HG03108 (cell line): ENCODE data around the gene ZNF407.

ENCODE experiments used
- ATAC-seq: cut with Tn5 transposase; IDR thresholded peaks from one replicate; pipeline ENCODE4 v1.9.1; 2021; ENCODE audit warnings: moderate library complexity; ENCODE audit not compliant: unreplicated experiment

The ZNF407 gene

DNA sequence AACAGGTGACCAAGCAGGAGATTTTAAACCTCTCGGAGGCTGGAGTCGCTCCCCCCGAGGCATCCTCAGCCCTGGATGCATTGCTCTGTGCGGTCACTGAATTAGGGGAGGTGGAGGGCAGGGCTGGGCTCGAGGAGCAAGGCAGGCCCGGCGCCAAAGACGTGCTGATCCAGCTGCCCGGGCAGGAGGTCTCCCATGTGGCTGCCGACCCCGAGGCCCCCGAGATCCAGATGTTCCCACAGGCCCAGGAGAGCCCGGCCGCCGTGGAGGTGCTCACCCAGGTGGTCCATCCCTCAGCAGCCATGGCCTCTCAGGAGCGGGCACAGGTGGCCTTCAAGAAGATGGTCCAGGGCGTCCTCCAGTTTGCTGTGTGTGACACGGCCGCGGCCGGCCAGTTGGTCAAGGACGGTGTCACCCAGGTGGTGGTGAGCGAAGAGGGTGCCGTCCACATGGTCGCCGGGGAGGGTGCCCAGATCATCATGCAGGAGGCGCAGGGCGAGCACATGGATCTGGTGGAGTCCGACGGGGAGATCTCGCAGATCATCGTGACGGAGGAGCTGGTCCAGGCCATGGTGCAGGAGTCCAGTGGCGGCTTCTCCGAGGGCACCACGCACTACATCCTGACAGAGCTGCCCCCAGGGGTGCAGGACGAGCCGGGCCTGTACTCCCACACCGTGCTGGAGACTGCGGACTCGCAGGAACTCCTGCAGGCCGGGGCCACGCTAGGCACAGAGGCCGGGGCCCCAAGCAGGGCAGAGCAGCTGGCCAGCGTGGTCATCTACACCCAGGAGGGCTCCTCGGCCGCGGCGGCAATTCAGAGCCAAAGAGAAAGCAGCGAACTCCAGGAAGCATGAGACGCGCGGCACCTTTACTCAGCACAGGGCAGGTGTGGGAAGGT is 466.2 kb downstream of the ZNF407 start:
- ATAC-seq: no peak

DNA sequence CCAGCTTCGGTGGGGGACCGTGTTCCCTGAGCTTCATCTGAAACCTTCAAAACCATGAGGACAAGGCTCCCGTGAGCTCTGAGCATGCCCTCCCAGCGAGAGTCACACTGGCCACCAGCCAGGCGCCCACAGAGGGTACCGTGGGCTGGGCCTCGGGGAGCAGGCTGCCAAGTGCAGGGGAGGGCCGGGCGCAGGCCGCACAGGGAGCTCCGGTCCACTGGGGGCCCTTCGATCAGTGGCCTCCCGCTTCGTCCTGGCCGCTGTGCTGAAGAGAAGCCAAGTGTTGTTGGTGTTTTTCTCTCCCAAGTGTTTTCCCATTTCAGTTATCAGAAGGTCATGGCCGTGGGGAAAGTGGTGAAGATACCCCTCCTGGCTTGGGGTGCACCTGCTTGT is 466.8 kb downstream of the ZNF407 start:
- no peak for ATAC-seq

DNA sequence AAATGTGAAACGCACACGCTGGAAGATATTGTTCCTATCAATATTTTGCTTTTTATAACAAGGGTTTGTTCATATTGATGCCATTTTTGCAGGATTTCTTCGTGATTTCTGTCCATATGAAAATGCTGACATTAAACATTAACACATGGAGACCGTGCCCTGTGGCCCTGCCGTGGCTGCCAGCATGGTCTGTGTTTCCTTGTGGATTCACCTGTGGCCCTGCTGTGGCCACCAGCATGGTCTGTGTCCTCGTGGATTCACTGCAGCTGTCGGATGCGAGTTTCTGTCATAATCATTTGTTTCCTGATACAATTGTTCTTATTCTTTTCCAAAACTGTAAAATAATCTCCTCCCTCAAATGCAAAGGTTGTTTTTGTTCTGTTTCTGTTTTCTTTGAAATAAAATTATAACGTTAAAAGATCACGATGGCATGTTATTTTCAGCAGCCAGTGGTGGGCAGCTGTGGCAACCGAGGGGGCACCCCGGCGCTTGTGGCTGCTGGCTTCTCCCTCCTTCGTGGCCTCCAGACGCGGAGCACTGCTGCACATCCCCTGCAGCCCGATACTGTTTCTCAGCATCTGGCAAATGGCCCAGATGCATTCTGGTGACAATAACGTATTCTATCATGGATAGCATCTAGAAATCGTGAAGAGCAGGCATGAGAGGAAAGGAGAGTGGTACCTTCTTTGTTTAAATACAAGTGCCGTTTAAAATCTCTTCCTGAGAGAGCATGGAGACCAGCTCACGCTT is 467.8 kb downstream of the ZNF407 start:
- no peak for ATAC-seq

DNA sequence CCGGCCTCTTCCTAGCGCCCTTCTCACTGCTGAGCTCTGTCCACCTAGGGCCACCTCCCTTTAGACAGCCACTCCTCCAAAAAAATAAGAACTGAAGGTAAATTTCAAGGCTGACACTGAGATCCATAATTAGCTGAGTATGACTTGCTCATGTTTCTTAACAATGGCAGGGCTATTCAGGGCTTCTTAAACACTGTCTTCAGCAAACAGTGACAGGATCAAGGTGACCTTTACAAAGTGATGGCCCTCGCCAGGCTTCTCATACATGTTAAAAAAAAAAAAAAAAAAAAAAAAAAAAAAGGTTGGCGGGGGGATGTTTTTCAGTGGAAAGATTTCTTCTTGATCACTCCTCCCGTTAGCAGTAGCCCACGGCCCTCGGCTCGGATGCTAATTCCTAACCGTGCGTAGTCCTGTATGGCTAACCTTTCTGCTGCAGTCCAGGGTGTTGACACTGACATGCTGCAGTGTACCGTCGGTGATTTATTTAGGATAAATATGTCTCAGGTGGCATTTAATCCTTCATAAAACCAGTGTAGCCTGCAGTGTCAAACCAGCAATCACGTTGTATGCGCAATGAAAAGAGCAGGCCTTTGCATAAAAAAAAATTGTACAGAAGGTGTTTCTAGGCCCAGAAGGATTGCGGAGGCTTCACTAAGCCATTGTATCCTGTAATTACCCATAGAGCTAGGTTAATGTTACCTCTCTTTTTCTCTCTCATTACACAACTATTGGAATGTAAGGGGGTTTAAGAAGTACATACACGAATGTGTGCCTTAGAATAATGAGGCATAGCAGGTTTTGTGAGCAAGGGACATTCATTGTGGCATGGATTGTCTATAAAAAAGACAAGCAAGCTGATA is 468.6 kb downstream of the ZNF407 start:
- no peak for ATAC-seq

DNA sequence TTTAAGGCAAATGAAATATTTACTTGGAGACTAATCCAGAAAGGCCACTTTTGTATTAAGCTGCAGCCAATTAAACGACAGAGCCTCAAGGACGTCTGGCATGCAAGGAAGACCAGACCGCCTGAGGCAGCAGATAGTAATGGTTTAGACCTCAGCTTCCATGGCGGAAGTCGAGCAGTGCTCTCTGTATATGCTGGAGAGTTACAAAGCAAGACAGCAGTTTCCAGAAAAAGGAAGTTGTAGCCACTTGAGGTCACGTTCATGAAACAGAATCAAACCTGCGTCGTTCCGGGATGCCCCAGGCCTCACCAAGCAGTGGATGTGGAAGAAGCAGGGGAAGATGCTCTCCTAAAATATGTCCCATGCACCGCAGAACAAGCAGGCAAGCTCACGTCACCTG is 469.3 kb downstream of the ZNF407 start:
- ATAC-seq: no peak

DNA sequence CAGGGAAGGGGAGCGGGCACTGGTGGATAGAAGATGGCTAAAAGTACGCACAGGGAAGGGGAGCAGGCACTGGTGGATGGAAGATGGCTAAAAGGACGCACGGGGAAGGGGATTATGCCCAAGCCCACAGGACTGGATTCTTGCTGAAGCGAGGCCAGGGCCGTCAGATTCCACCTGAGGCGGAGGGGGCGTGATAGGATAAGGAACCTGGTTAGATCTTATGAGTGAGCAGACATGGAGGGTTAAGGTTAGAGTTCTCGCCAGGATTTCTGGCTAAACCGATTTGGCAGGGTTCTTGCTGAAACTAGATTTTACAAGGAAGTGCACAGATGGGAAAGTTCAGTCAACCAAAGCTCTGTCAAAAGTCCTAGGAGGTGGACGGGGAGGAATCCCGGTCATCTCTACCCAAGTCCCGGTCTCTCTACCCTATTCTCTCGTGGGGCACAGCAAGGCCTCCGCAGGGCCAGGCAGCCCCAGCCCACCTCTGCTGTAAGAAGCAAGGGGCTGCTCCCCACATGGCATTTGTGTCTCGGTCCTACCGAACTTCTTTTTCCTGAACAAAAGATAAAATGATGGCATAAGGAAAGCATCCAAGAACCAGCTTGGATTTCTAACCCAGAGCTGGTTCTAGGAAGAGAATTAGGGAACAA is 470.5 kb downstream of the ZNF407 start:
- no peak for ATAC-seq

DNA sequence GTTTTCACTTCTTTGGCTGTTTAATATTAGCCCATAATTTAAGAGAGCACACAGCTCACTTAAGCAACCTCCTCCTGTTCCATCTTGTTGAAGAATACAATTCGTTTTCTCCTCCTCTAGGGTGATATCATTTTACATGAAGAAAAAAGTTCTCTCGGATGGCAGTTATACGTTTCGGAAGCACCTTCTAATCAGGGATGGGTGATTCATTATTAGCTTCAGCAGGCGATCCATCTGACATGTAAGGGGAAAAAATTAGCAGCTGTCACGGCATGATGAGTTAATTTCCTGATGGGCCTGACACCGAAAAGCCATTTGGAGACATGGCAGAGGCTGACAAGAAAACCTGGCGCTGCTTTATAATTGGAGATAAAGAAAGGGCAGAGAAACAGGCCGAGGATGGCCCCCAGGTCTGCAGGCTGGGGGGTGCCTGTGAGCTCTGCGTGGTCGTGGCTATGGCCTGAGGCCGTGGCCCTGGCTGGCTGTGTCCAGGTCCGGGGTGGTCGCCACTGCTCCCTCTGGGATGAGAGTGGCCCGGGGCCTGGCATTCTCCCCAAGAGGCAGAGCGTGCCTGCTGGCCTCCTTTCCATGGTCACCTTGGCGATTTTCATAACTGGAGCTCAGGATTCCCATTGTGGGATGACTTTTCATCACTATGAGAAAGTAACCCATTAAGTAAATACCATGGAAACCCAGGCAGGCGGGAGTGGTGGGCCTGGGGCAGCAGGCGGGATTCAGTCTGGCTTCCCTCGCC is 471.2 kb downstream of the ZNF407 start:
- no peak for ATAC-seq

DNA sequence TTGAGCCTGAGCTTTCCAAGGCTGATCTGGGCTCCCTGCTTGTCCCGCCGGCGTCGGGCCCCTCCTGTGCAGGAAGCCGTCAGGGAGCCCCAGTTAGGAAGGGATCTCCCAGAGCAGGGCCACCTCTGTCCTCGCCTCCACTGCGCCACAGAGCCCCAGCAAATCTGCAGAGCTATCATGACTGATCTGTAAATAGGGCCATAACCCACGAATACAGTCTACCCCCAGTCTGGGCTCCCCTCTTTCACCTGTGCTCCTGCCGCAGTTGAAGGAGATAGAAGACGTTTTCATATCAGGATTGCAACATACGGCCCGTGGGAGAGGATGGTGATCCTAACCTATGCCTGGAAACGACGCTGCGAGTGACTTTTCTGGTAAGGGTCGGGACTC is 472.6 kb downstream of the ZNF407 start:
- no peak for ATAC-seq

DNA sequence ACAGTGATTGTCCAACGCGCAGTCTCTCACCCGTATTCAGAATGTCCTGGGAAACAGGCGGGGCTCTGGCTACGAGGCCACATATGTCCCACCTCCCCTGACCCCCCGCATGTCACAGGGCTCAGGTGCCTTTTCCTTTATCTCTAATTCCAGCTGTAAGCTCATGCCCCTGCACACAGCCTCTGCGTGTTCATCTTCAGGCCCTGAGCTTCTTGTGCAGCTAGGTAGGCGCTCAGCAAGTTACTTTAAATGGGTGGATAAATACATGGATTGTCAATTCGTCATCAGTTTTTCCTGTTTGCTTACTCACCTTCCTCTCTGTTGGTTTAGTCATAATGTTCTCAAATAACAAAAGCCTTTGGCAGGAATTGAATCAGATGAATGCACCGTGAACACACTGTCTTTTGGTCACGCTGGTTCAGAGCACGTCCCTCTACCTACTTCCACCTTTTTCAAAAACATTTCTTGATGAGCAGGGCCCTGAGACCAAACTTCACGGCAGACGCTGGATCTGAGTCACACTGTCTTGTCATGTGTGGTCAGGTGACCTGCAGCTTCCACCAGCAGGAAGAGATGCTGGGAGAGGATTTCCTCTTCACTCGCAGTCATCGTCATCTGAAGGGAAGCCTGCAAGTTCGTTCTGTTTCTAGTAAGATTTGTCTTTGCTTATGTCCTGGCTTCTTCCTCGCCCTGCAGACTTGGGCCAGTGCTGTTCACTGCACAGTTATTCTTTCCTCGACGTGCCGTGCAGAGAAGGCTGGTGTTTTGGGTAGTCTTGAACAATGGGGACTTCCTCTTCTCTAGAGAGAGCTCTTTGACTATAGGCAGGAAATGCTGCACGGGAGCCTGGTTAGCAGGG is 473.2 kb downstream of the ZNF407 start:
- ATAC-seq: peak; percentile 89

DNA sequence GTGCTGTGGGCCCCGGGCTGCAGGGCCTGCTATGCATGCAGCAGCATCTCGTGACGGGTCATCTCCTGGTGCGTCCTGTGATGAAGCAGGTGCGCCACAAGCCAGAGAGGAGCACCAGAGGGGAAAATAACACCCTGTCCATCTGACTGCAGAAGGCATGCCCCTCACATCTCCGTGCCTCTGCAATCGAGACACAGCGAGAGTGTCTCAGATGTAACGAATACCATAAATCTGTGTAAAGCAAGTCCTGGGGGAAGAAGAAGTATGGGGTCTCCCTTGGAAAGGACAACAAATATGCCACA is 473.8 kb downstream of the ZNF407 start:
- no peak for ATAC-seq

DNA sequence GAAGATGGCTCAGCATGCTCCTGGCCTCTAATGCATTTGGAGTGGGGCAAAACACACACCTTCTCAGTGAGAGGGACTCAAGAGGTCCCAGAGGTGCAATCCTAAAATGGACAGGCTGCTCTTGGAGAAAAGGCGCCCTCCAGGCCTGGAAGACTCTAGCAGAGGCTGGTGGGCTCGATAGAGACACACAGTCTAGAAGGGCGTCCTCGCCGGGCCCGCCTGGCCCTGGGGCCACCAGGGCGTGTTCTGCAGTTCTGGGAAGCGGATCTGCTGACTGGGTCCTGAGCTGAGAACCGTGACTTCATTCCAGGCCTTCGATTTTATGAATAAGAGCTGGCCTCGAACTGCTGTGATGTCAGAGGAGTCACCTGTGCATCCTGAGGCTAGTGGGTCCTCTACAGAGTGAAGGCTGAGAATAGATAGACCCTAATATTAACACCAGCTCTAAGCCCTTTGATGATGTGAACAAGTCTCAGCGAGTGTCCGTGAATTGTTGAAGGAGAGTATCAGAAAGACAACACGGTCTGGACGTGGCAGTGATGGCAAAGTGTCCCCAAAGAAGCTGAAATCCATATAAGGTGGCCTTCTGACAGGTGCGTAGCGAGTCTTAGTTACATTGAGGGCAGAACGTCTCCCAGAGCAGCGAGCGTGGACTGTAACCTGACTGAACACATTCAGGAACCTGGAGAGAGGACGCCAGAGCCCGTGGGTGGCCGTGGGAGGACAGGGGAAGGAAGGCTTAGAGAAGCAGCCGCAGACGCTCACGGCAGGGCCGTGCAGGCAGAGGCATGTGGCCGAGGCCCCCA is 474.4 kb downstream of the ZNF407 start:
- no peak for ATAC-seq

DNA sequence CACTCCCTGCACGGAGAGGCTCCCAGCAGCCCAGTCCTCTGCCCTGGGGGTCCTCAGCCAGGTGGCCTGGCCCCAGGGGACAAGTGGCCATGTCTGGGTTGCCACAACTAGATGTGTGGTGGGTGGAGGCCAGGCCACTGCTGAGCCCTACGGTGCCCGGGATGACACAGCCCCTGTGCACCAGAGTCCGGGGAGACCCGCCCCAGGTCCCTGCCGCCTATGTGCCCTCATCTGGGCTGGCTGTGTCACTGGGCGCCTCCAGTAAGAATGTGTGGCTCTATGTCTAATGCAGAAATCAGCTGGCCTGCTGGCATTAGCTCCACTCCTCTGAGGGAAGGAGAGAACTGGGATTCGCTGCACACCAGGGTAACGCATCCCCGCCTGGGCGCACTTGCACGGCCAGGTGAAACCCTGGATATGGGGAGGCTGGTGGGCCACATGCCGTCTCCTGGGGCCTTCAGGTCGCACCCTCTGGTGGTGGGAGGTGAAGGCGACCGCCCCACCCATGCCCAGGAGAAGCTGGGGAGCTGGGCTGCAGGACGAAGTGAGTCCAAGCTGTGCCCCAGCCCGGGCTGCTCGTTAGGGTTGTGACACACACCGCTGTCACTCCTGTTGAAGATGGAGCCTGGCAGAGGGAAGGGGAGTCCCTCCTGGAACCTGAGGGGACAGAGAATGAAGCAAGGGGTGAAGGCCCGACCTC is 475.2 kb downstream of the ZNF407 start:
- no peak for ATAC-seq

DNA sequence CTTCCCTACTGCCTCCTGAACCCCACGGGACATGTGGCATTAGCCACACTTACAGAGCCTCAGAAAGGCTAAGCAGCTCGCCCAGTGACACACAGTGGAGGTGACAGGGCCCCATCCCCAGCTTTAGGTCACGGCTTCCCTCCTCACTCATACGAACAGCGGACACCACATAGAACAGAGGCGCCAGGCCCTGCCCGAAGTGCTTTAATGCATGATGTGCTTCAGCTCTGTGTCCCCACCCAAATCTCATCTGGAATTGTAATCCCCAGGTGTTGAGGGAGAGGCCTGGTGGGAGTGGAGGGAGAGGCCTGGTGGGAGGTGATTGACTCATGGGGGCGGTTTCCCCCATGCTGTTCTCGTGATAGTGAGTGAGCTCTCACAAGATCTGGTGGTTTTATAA is 476.0 kb downstream of the ZNF407 start:
- no peak for ATAC-seq

DNA sequence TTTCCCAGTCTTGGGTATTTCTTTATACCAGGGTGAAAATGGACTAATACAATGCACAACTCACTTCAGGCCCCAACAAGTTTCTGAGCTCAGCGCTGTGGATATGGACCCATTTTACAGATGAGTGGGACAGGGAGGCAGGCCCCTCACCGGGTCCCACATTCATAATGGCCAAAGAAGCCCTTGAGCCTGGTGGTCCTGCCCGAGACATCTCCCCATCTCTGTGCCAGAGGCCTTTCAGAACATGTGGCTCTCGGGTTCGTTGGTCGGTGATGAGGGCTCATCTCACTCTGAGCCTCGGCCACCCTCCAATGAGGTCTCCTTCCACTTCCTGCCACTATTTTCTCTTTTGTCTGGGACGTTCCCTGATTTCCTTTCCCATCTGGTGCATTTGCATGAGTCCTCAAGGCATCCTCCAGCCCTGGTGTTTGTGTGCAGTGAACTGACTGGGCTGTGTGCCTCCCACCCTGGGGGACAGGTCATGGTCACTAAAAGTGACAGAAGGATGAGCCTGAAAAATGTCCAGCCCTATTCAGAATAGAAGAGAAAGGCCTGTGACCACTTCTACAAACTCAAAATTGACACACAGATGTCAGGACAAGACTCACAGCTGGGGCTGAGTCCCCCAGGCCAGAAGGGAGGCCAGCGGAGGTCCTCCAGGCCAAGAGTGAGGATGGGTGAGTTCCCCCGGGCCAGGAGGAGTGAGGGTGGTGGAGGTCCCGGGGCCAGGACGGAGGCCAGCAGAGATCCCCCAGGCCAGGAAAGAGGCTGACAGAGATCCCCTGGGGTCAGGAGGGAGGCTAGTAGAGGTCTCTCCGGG is 476.7 kb downstream of the ZNF407 start:
- ATAC-seq: no peak

DNA sequence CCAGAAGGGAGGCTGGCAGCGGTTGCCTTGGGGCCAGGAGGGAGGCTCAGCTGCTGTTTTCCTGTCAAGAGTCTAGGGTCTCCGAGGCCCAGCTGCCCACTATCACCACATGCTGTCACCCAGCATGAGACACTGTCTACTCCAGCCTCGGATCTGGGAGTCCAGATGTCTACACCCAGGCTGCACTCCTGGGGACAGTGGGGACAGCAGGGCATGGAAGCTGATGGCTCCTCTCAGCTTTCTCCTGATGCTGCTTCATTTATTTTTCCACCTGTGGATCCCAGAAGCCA is 477.3 kb downstream of the ZNF407 start:
- ATAC-seq: no peak

DNA sequence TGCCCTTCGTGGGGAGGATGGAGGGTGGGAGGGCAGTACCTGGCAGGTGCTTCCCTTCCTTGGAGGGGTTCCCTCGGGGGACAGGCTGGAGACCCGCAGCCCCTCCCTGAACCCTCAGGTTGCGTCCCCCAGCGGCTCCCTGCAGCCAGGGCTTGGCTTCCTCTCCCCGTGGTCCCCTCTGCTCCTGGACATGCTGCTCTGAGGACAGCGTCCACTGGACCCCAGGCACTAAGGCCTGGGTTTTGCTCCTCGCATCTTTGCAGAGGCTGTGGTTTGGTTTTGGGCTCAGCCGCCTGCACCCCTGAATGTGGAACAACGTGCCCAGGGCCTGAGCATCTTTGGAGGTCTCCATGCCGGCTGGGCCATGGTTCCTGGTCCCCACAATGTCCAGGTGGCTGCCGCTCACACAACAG is 477.8 kb downstream of the ZNF407 start:
- ATAC-seq: no peak

DNA sequence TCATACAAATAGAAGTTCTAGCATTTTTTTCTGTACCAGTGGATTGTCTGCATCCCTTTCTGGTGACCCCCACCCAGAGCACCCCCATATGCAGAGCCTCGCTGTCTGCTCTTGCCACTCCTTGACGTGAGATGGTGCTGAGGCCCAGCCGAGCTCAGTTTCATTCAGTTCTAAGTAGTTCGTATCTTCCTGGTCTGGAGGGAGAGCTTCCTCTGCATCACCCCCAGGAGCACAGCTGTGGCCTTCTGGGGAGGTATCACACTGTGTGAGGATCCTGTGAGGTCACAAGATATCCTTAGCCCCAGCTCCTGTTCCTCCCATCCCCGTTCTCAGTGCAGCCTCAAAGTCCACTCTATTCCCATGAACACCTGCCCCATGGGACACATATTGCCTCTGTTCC is 478.6 kb downstream of the ZNF407 start:
- no peak for ATAC-seq
